ENCODE measurements around the gene SPNS3. TPM values are rescaled to one million over a fixed set of nuclear protein-coding genes. Genes with fewer than 3 reads are reported as not detected.

Gene SPNS3
- total RNA-seq: under 1 TPM in 2 of 3 donors, not detected in 1; 0.38 to 0.72 TPM
- long read RNA-seq, donor 1: 0 reads
- long read RNA-seq, donor 2, partial matches to known transcripts: 0 of 1 reads
- long read RNA-seq, donor 2, other reads (novel, unspliced or antisense): 1 of 1 reads

- ATAC-seq (peak; percentile 53), DNase-seq (no peak)
- intact Hi-C loops (cut with DNase I, micrococcal nuclease): no loop called here
- H3K4me3 ChIP-seq: no peak within 1 kb of the TSS
- no peaks in the 10 kb centered on the region for H3K4me1 ChIP-seq (ENCODE audit: low read depth)
- no peaks in the 10 kb centered on the region for H3K36me3 ChIP-seq (ENCODE audit: low read depth)
- TF ChIP-seq CTCF (IDR thresholded peaks at IDR 0.05): no peak
- H3K9me3 ChIP-seq: no peaks in the 10 kb centered on the region
Observed at GRCh38 chr17:4433515-4434031, at the start of gene SPNS3. SPNS3 (plus strand) TSS chr17:4433940; CDS start chr17:4433968, 28 bp downstream.

DNA sequence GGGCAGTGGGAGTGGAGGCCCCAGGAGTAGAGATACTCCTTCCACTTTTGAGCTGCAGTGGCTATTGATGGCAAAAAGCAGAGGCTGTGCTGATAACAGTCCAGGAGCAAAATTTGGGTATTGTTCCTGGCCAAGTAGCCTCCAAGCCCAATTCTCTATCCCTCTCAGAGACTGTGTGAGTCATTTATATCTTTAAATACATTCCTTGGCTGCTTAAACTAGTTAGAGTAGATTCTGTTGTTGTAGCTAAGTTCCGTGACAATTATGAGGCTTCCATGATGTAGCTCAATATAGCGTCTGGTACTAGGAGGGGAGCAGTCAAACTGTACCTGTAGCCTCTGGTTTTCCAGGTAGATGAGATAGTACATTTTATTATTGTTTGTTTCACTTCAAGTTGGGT, 47.3 kb upstream of the SPNS3 start:
- H3K4me1 ChIP-seq (ENCODE audit: low read depth): no peaks in the 10 kb centered on the region
- DNase-seq: no peak
- intact Hi-C loops (cut with DNase I, micrococcal nuclease): no loop called here

DNA sequence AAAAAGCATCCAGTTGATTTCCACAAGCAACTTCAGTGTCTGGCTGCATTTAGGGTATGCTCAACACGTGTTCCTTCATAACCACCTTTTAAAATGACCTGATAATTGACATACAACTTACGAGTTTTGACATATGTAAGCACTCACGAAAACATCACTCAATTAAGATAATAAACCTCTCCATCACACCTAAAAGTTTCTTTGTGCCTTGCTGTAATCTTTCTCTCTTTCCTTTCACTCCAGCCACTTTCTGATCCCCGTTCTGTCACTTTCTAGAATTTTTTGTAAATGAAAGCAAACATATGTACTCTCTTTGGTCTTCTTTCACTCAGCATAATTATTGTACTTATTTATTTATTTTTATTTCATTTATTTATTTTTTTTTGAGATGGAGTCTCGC, 46.6 kb upstream of the SPNS3 start:
- no peak for ATAC-seq
- Histone ChIP-seq H3K36me3 (ENCODE audit: low read depth) (no peaks in the 10 kb centered on the region), H3K4me3 (no peak overlapping the region), H3K9me3 (no peaks in the 10 kb centered on the region), H3K4me1 (ENCODE audit: low read depth) (no peaks in the 10 kb centered on the region)
- no peak for TF ChIP-seq CTCF (IDR thresholded peaks at IDR 0.05)
- DNase-seq: no peak
- intact Hi-C loops (cut with DNase I, micrococcal nuclease): no loop called here

More for the DNA sequence above, 47.3 kb upstream of the SPNS3 start:
- Histone ChIP-seq H3K9me3 (no peaks in the 10 kb centered on the region), H3K36me3 (ENCODE audit: low read depth) (no peaks in the 10 kb centered on the region), H3K4me3 (no peak overlapping the region)
- no peak for ATAC-seq
- no peak for TF ChIP-seq CTCF (IDR thresholded peaks at IDR 0.05)

- Histone ChIP-seq H3K4me1 (ENCODE audit: low read depth) (no peaks in the 10 kb centered on the region), H3K4me3 (no peak overlapping the region), H3K9me3 (no peaks in the 10 kb centered on the region), H3K36me3 (ENCODE audit: low read depth) (no peaks in the 10 kb centered on the region)
- no peak for TF ChIP-seq CTCF (IDR thresholded peaks at IDR 0.05)
- intact Hi-C loops (cut with DNase I, micrococcal nuclease): no loop called here
- DNase-seq: no peak
- ATAC-seq: peak; percentile 69
Observed at GRCh38 chr17:4389079-4389478, 44.7 kb upstream of the SPNS3 start.

DNA sequence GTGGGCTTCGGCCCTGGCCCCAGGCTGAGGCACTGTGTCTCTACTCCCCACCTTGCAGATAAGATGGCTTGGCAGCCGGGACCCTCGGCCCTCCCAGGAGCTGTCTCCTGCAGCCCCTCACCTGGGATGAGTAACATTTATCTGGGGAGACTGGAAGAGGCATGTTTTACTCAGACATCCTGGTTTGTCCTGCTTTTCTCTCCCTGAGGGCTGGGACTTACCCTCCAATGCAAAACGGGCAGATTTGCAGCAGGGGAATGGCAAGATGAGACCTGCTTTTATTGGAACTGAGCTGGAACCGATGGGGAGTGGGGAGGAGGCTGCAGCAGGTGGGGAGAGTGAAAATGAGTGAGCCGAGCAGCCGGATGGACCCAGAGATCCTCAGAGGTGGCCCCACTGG, 39.9 kb upstream of the SPNS3 start:
- intact Hi-C loops (cut with DNase I, micrococcal nuclease): no loop called here
- no peaks in the 10 kb centered on the region for H3K9me3 ChIP-seq
- H3K4me1 ChIP-seq (ENCODE audit: low read depth): peaks cover 4% of the 10 kb centered on the region
- no peak for TF ChIP-seq CTCF (IDR thresholded peaks at IDR 0.05)
- ATAC-seq (no peak), DNase-seq (no peak)
- no peaks in the 10 kb centered on the region for H3K36me3 ChIP-seq (ENCODE audit: low read depth)
- H3K4me3 ChIP-seq: no peak overlapping the region

All from mucosa of descending colon (tissue), 3 donors.